BLaER1 treated with 17β-estradiol and CSF1 and Interleukin-3, amounts not matched to agents 10 nM and 100 nM (cell line): ENCODE measurements around the gene FBXO41.
"Not testable (repeated sequence)": the region's sequence is repeated elsewhere in the genome, so short reads cannot be mapped to it uniquely, and the experiment has no call there.

Experiments used
- H3K27ac ChIP-seq, 11 experiments: shearing (Covaris generic); formaldehyde crosslinking; 2 replicates each; pipeline ENCODE4 v1.8.1; 2022
- H3K27me3 ChIP-seq, 11 experiments: shearing (Covaris generic); formaldehyde crosslinking; 2 replicates each; pipeline ENCODE4 v1.8.1; 2022
- H3K36me3 ChIP-seq, 11 experiments: shearing (Covaris generic); formaldehyde crosslinking; 2 replicates each; pipeline ENCODE4 v1.8.1; 2022
- H3K4me1 ChIP-seq, 10 experiments: shearing (Covaris generic); formaldehyde crosslinking; 2 replicates each; pipeline ENCODE4 v1.8.1; 2022
- H3K4me2 ChIP-seq, 11 experiments: shearing (Covaris generic); formaldehyde crosslinking; 2 replicates each; pipeline ENCODE4 v1.8.1; 2022
- H3K4me3 ChIP-seq, 10 experiments: shearing (Covaris generic); formaldehyde crosslinking; 2 replicates each; pipeline ENCODE4 v1.8.1; 2022
- H3K9ac ChIP-seq, 11 experiments: shearing (Covaris generic); formaldehyde crosslinking; 2 replicates each; pipeline ENCODE4 v1.8.1; 2022
- H3K9me3 ChIP-seq, 11 experiments: shearing (Covaris generic); formaldehyde crosslinking; replicated peaks in 1 of 11; 2 replicates each; pipeline ENCODE4 v1.8.1; 2022
- H4K20me1 ChIP-seq, 11 experiments: shearing (Covaris generic); formaldehyde crosslinking; 2 replicates each; pipeline ENCODE4 v1.8.1; 2022
- Cebpa-rat ChIP-seq, 11 experiments: shearing (Covaris generic); IDR thresholded peaks; 2 replicates each; pipeline ENCODE4 v1.8.1; 2022

The FBXO41 gene

DNA sequence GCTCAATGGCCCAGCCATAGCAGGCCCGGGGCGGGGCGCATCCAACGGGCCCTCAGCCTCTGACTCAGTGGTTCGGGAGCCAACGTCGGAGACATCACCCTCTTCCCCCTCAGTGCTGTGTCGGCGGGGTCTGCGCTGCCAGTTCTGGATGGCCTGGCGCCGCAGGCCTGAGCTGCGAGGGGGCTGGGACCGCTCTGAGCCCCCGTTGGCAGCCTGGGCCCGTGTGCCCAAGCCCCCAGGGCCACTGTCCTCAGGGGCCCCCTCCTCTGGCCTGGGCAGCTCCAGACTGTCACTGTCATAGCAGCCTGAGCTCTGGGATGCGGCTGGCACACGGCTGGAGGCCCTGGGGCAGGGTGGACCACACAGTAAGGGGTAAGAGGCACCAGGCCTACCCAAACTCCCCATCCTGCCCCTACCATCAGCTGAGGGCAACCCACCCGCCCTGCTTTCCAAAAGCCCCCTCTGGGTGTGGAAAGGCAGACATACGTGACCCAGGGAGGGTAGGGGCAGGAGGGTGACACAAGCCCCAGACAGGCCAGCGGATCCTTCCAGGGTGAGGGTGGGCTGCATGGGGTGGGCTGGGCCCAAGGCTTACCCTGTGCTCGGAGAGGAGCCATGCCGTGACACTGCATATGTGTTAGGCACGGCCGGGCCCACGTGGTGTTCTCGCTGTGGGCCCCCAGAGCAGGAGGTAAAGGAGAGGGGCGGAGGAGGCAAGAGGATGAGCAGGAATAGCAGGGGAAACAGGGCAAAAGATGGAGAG lies 18.8 kb downstream of the FBXO41 start:
- Histone ChIP-seq H3K4me1 (peaks cover 0 to 5% (median 1%) of the 10 kb centered on the region in 10 experiments; a peak in 5 of 20 replicates), H3K27ac (no peak overlapping the region), H3K36me3 (peaks cover 92 to 100% (median 99%) of the 10 kb centered on the region in 11 experiments), H3K4me2 (no peak overlapping the region), H3K27me3 (no peaks in the 10 kb centered on the region), H3K9me3 (no peaks in the 10 kb centered on the region), H4K20me1 (peaks cover 40 to 98% (median 85%) of the 10 kb centered on the region in 11 experiments; a peak in 21 of 22 replicates), H3K4me3 (no peak overlapping the region), H3K9ac (no peak overlapping the region)
- TF ChIP-seq Cebpa-rat (IDR thresholded peaks at IDR 0.05) = no peak

- peaks cover 35 to 98% (median 83%) of the 10 kb centered on the region in 11 experiments; a peak in 21 of 22 replicates for H4K20me1 ChIP-seq
- no peak overlapping the region for H3K4me3 ChIP-seq
- no peak overlapping the region for H3K27ac ChIP-seq
- H3K9ac ChIP-seq = no peak overlapping the region
- no peaks in the 10 kb centered on the region for H3K27me3 ChIP-seq
- peaks cover 0 to 6% (median 2%) of the 10 kb centered on the region in 10 experiments; a peak in 5 of 20 replicates for H3K4me1 ChIP-seq
- TF ChIP-seq Cebpa-rat (IDR thresholded peaks at IDR 0.05) = no peak
- H3K36me3 ChIP-seq = peaks cover 93 to 100% (median 99%) of the 10 kb centered on the region in 11 experiments
- H3K9me3 ChIP-seq = no peaks in the 10 kb centered on the region
- no peak overlapping the region for H3K4me2 ChIP-seq
These were observed 19.5 kb downstream of the FBXO41 start for GRCh38 chr2:73264783-73265182.

DNA sequence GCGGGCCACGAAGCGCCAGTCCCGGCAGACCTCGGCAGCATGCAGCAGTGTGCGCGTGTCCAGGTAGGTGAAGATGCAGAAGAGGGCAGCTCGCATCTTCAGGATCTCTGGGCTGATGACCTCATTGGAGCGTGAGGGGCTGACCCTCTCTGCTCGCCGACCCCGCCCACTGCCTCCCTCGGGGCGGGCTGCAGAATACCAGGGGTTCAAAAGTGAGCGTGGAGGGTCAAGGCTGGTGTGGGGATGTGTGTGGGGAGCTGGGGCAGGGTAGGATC lies 20.0 kb downstream of the FBXO41 start:
- peaks cover 31 to 98% (median 82%) of the 10 kb centered on the region in 11 experiments; a peak in 21 of 22 replicates for H4K20me1 ChIP-seq
- no peak overlapping the region for H3K27ac ChIP-seq
- H3K36me3 ChIP-seq = peaks cover 93 to 100% (median 100%) of the 10 kb centered on the region in 11 experiments
- H3K4me3 ChIP-seq = no peak overlapping the region
- H3K9ac ChIP-seq = no peak overlapping the region
- H3K9me3 ChIP-seq = no peaks in the 10 kb centered on the region
- TF ChIP-seq Cebpa-rat (IDR thresholded peaks at IDR 0.05) = no peak
- peaks cover 0 to 6% (median 2%) of the 10 kb centered on the region in 10 experiments; a peak in 6 of 20 replicates for H3K4me1 ChIP-seq
- H3K4me2 ChIP-seq = no peak overlapping the region
- H3K27me3 ChIP-seq = no peaks in the 10 kb centered on the region

GRCh38 chr2:73263540-73264331 lies 20.5 kb downstream of the FBXO41 start:
- H3K27me3 ChIP-seq = no peaks in the 10 kb centered on the region
- TF ChIP-seq Cebpa-rat (IDR thresholded peaks at IDR 0.05) = no peak
- peaks cover 0 to 12% (median 3%) of the 10 kb centered on the region in 10 experiments; a peak in 13 of 20 replicates for H3K4me1 ChIP-seq
- no peak overlapping the region for H3K4me2 ChIP-seq
- no peaks in the 10 kb centered on the region for H3K9me3 ChIP-seq
- H4K20me1 ChIP-seq = peaks cover 28 to 98% (median 79%) of the 10 kb centered on the region in 11 experiments; a peak in 21 of 22 replicates
- peaks cover 93 to 100% (median 100%) of the 10 kb centered on the region in 11 experiments for H3K36me3 ChIP-seq
- H3K4me3 ChIP-seq = no peak overlapping the region
- H3K27ac ChIP-seq = no peak overlapping the region
- no peak overlapping the region; a peak in 1 of 22 replicates for H3K9ac ChIP-seq

GRCh38 chr2:73262691-73263429 lies 21.4 kb downstream of the FBXO41 start:
- not testable (repeated sequence) for H3K9ac ChIP-seq, H3K27me3 ChIP-seq, H3K4me3 ChIP-seq, H3K4me2 ChIP-seq, H3K9me3 ChIP-seq, H3K27ac ChIP-seq
- Histone ChIP-seq H4K20me1 (peaks cover 19 to 98% (median 79%) of the 10 kb centered on the region in 11 experiments; a peak in 21 of 22 replicates), H3K36me3 (peaks cover 92 to 100% (median 99%) of the 10 kb centered on the region in 11 experiments), H3K4me1 (peaks cover 6 to 21% (median 11%) of the 10 kb centered on the region in 10 experiments; a peak in 18 of 20 replicates)

DNA sequence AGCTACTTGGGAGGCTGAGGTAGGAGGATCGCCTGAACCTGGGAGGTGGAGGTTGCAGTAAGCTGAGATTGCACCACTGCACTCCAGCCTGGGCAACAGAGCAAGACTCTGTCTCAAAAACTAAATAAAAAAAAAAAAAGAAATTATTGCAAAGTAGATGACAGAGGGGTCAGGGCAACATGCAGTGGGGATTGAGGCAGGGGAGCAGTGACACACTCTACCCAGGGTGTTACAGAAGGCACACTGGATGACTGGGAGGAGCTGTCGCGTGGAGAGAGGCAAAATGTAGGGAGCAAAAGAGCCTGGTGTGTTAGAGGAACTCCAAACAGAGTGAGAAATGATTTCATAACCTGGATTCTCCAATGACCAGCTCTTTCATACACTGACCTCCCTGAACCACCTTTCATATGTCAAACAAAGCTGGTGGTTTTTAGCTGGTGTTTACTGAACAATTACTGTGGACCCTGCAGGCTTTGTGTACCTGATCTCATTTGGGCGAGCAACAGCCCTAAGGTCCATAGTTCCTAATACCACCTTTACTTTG lies 22.1 kb downstream of the FBXO41 start:
- no peak overlapping the region for H3K9ac ChIP-seq
- peaks cover 85 to 100% (median 93%) of the 10 kb centered on the region in 11 experiments for H3K36me3 ChIP-seq
- TF ChIP-seq Cebpa-rat (IDR thresholded peaks at IDR 0.05) = no peak
- H3K27ac ChIP-seq = no peak overlapping the region
- H3K9me3 ChIP-seq = no peaks in the 10 kb centered on the region
- peaks cover 9 to 27% (median 16%) of the 10 kb centered on the region in 10 experiments; a peak in 18 of 20 replicates for H3K4me1 ChIP-seq
- H3K4me3 ChIP-seq = no peak overlapping the region
- H3K4me2 ChIP-seq = no peak overlapping the region
- no peaks in the 10 kb centered on the region for H3K27me3 ChIP-seq
- H4K20me1 ChIP-seq = peaks cover 17 to 98% (median 79%) of the 10 kb centered on the region in 11 experiments; a peak in 21 of 22 replicates

GRCh38 chr2:73260338-73260984 lies 23.8 kb downstream of the FBXO41 start:
- H3K4me1 ChIP-seq = peaks cover 9 to 33% (median 19%) of the 10 kb centered on the region in 10 experiments
- no peak overlapping the region for H3K27ac ChIP-seq
- 0 out of 22 replicates have a peak overlapping the region, but pooled peaks of 1 of the 11 experiments have one; percentile 16 for H3K4me2 ChIP-seq
- H3K27me3 ChIP-seq = no peaks in the 10 kb centered on the region
- peaks cover 72 to 100% (median 93%) of the 10 kb centered on the region in 11 experiments for H3K36me3 ChIP-seq
- H3K4me3 ChIP-seq = no peak overlapping the region
- peaks cover 8 to 98% (median 80%) of the 10 kb centered on the region in 11 experiments; a peak in 21 of 22 replicates for H4K20me1 ChIP-seq
- H3K9ac ChIP-seq = 0 out of 22 replicates have a peak overlapping the region, but pooled peaks of 3 of the 11 experiments have one; percentile 17 to 46 (median 38)
- no peaks in the 10 kb centered on the region for H3K9me3 ChIP-seq
- no peak for TF ChIP-seq Cebpa-rat (IDR thresholded peaks at IDR 0.05)
